ENCODE results near the gene LAMP2. TPM values are rescaled to one million over a fixed set of nuclear protein-coding genes. Genes with fewer than 3 reads are reported as not detected.

Gene LAMP2
- total RNA-seq (2014; rRNA removed; shearing (Covaris generic)) (155 and 175 TPM in 2 replicates), polyA plus RNA-seq (2016; fragmentation: Nextera tagmentation; extraction: Ambion mirVana) (275 TPM in 2 replicates)

GRCh38 chrX:120468825-120469525 lies at the start of gene LAMP2:
TSS of gene LAMP2 (minus strand) at chrX:120469296. CDS start at chrX:120469169, 127 bp downstream.
- Histone ChIP-seq H3K27ac (peak within 1 kb of the TSS; percentile 99), H3F3A (ENCODE audit: insufficient read depth) (no peaks in the 10 kb centered on the region), H3K9me2 (ENCODE audit: insufficient read depth) (no peaks in the 10 kb centered on the region), H3K4me1 (ENCODE audit: insufficient read depth) (peaks cover 7% of the 10 kb centered on the region; the same call in 1 of the 2 replicates), H3K4me3 (peak within 1 kb of the TSS; percentile 97), H3K4me2 (ENCODE audit: unreplicated experiment) (peak within 1 kb of the TSS; percentile 85), H3K36me3 (ENCODE audit: low read depth) (no peaks in the 10 kb centered on the region), H2AFZ (peak within 1 kb of the TSS; percentile 86), H4K20me1 (ENCODE audit: insufficient read depth) (no peaks in the 10 kb centered on the region), H3K27me3 (replicated peaks; ENCODE audit: insufficient read depth) (no peaks in the 10 kb centered on the region), H3K9ac (peak within 1 kb of the TSS; percentile 100), H3K9me3 (ENCODE audit: low read depth) (no peaks in the 10 kb centered on the region), H3K79me2 (ENCODE audit: insufficient read depth) (peaks cover 47% of the 10 kb centered on the region)
- peak; percentile 95 for DNase-seq
- TF ChIP-seq EZH2phosphoT487 (IDR thresholded peaks at IDR 0.05; ENCODE audit: insufficient read depth, low read depth) (no peak), EZH2 (IDR thresholded peaks at IDR 0.05; ENCODE audit: insufficient read depth, poor library complexity, severe bottlenecking) (no peak)
- 1 to 3% methylated on average over 27 to 41 of the region's 50 CpGs for WGBS, 2 experiments (ENCODE audit: low coverage in 1 of 2, low lambda C conversion rate in 2 of 2, missing lambda C conversion rate in 2 of 2)
- in situ Hi-C loops (cut with MboI) = no loop called here

- Histone ChIP-seq H3K4me2 (ENCODE audit: unreplicated experiment) (no peak overlapping the region), H3K79me2 (ENCODE audit: insufficient read depth) (peaks cover 12% of the 10 kb centered on the region), H3K4me3 (no peak overlapping the region), H3K27me3 (replicated peaks; ENCODE audit: insufficient read depth) (no peaks in the 10 kb centered on the region), H4K20me1 (ENCODE audit: insufficient read depth) (no peaks in the 10 kb centered on the region), H3K9me3 (ENCODE audit: low read depth) (no peaks in the 10 kb centered on the region), H3K36me3 (ENCODE audit: low read depth) (peaks cover 5% of the 10 kb centered on the region; the same call in 1 of the 2 replicates), H3F3A (ENCODE audit: insufficient read depth) (peaks cover 8% of the 10 kb centered on the region), H3K9me2 (ENCODE audit: insufficient read depth) (no peaks in the 10 kb centered on the region), H3K27ac (0 out of 2 replicates have a peak overlapping the region, but pooled peaks have one; percentile 18), H2AFZ (no peak overlapping the region), H3K9ac (no peak overlapping the region), H3K4me1 (ENCODE audit: insufficient read depth) (peaks cover 12% of the 10 kb centered on the region)
- in situ Hi-C loops (cut with MboI) = no loop called here
- 97 to 100% methylated on average over 1 to 3 of the region's 3 CpGs for WGBS, 2 experiments (ENCODE audit: low coverage in 1 of 2, low lambda C conversion rate in 2 of 2, missing lambda C conversion rate in 2 of 2)
- DNase-seq = peak; percentile 57
- TF ChIP-seq EZH2 (IDR thresholded peaks at IDR 0.05; ENCODE audit: insufficient read depth, poor library complexity, severe bottlenecking) (no peak), EZH2phosphoT487 (IDR thresholded peaks at IDR 0.05; ENCODE audit: insufficient read depth, low read depth) (no peak)
These were observed 48.8 kb upstream of the LAMP2 start for GRCh38 chrX:120517936-120518335.

GRCh38 chrX:120514236-120514635 lies 45.1 kb upstream of the LAMP2 start:
- H3K27ac ChIP-seq = no peak overlapping the region
- H3K9me2 ChIP-seq (ENCODE audit: insufficient read depth) = no peaks in the 10 kb centered on the region
- H3K4me3 ChIP-seq = no peak overlapping the region
- peaks cover 4% of the 10 kb centered on the region for H3F3A ChIP-seq (ENCODE audit: insufficient read depth)
- H3K4me1 ChIP-seq (ENCODE audit: insufficient read depth) = peaks cover 12% of the 10 kb centered on the region
- DNase-seq = peak; percentile 31
- 100% methylated on average over 1 of the region's 1 CpG for WGBS, 2 experiments (ENCODE audit: low coverage in 1 of 2, low lambda C conversion rate in 2 of 2, missing lambda C conversion rate in 2 of 2)
- no peak overlapping the region for H3K9ac ChIP-seq
- no peaks in the 10 kb centered on the region for H3K9me3 ChIP-seq (ENCODE audit: low read depth)
- no peaks in the 10 kb centered on the region for H3K27me3 ChIP-seq (replicated peaks; ENCODE audit: insufficient read depth)
- no peaks in the 10 kb centered on the region for H4K20me1 ChIP-seq (ENCODE audit: insufficient read depth)
- in situ Hi-C loops (cut with MboI) = no loop called here
- H3K4me2 ChIP-seq (ENCODE audit: unreplicated experiment) = no peak overlapping the region
- H2AFZ ChIP-seq = no peak overlapping the region
- H3K79me2 ChIP-seq (ENCODE audit: insufficient read depth) = peaks cover 7% of the 10 kb centered on the region; the same call in 1 of the 2 replicates
- TF ChIP-seq EZH2phosphoT487 (IDR thresholded peaks at IDR 0.05; ENCODE audit: insufficient read depth, low read depth) (no peak), EZH2 (IDR thresholded peaks at IDR 0.05; ENCODE audit: insufficient read depth, poor library complexity, severe bottlenecking) (no peak)
- H3K36me3 ChIP-seq (ENCODE audit: low read depth) = no peaks in the 10 kb centered on the region; the same call in 1 of the 2 replicates

- Histone ChIP-seq H2AFZ (no peak overlapping the region), H3K9ac (no peak overlapping the region), H3K27ac (no peak overlapping the region), H3F3A (ENCODE audit: insufficient read depth) (peaks cover 14% of the 10 kb centered on the region), H3K9me3 (ENCODE audit: low read depth) (no peaks in the 10 kb centered on the region), H3K36me3 (ENCODE audit: low read depth) (no peaks in the 10 kb centered on the region; the same call in 1 of the 2 replicates), H3K79me2 (ENCODE audit: insufficient read depth) (no peaks in the 10 kb centered on the region; the same call in 1 of the 2 replicates), H3K4me1 (ENCODE audit: insufficient read depth) (peaks cover 1% of the 10 kb centered on the region), H3K9me2 (ENCODE audit: insufficient read depth) (no peaks in the 10 kb centered on the region), H3K4me2 (ENCODE audit: unreplicated experiment) (no peak overlapping the region), H3K27me3 (replicated peaks; ENCODE audit: insufficient read depth) (no peaks in the 10 kb centered on the region), H3K4me3 (no peak overlapping the region), H4K20me1 (ENCODE audit: insufficient read depth) (no peaks in the 10 kb centered on the region)
- TF ChIP-seq EZH2 (IDR thresholded peaks at IDR 0.05; ENCODE audit: insufficient read depth, poor library complexity, severe bottlenecking) = no peak
- TF ChIP-seq EZH2phosphoT487 (IDR thresholded peaks at IDR 0.05; ENCODE audit: insufficient read depth, low read depth) = no peak
- DNase-seq = no peak
- 96 to 97% methylated on average over 2 of the region's 2 CpGs for WGBS, 2 experiments (ENCODE audit: low coverage in 1 of 2, low lambda C conversion rate in 2 of 2, missing lambda C conversion rate in 2 of 2)
- in situ Hi-C loops (cut with MboI) = no loop called here
These were observed 43.5 kb upstream of the LAMP2 start for GRCh38 chrX:120512627-120513026.
